ENCODE measurements around the gene NEUROD1.

The NEUROD1 gene

GRCh38 chr2:181632733-181633401, 47.5 kb downstream of the NEUROD1 start:
- DNase-seq: no peak

GRCh38 chr2:181628590-181629585, 51.4 kb downstream of the NEUROD1 start:
- DNase-seq: no peak

- no peak for DNase-seq
Measured at GRCh38 chr2:181627545-181627944, 52.8 kb downstream of the NEUROD1 start.

GRCh38 chr2:181626671-181627070, 53.6 kb downstream of the NEUROD1 start:
- DNase-seq: no peak

All from DMS79 treated with DMSO at 0.1 percent for 48 hours (cell line).